MCF 10A (cell line): ENCODE results near the gene SPATA1. TPM values are rescaled to one million over a fixed set of nuclear protein-coding genes. Genes with fewer than 3 reads are reported as not detected.
A peak's percentile ranks its signal among the peaks of the same experiment; 100 is the strongest.

Experiments used
- Bru-seq: library from RNA; stranded (reverse); fragments of 400-500 nt; gene quantifications from one replicate; lab custom pipeline; 2021; lab: Mats Ljungman, UMichigan
- BruChase-seq, 2 experiments: library from RNA; stranded (reverse); fragments of 400-500 nt; gene quantifications; one replicate each; lab custom pipeline; 2021; lab: Mats Ljungman, UMichigan
- BruUV-seq: library from RNA; stranded (reverse); fragments of 400-500 nt; replicated peaks from 2 replicates; lab custom pipeline; 2021; lab: Mats Ljungman, UMichigan
- CTCF ChIA-PET: fragments of 300-600 bp; sonication (Branson Sonifier 250); formaldehyde crosslinking; extraction: SDS; loops from one replicate; lab custom pipeline; 2021; ENCODE audit warnings: antibody characterized with exemption, inconsistent platforms; lab: Yijun Ruan, JAX
- POLR2A ChIA-PET: fragments of 300-600, 350-650 bp; sonication (Branson Sonifier 250); formaldehyde crosslinking; extraction: SDS; loops from one replicate; lab custom pipeline; 2020; ENCODE audit warnings: antibody characterized with exemption, inconsistent platforms; lab: Yijun Ruan, JAX
- DNase-seq: peaks from one replicate; pipeline ENCODE4 v3.0.0-alpha.2; 2018; ENCODE audit not compliant: unreplicated experiment
- H3K27ac Mint-ChIP-seq: one replicate; pipeline ENCODE4 v1.8.0; 2022; ENCODE audit warnings: mild to moderate bottlenecking, low read depth, mixed read lengths; ENCODE audit not compliant: unreplicated experiment
- H3K27me3 Mint-ChIP-seq: one replicate; pipeline ENCODE4 v1.8.0; 2022; ENCODE audit warnings: mixed read lengths; ENCODE audit not compliant: insufficient read depth, unreplicated experiment
- H3K36me3 Mint-ChIP-seq: one replicate; pipeline ENCODE4 v1.8.0; 2022; ENCODE audit warnings: mild to moderate bottlenecking, moderate library complexity, mixed read lengths; ENCODE audit not compliant: insufficient read depth, unreplicated experiment
- H3K4me1 Mint-ChIP-seq: one replicate; pipeline ENCODE4 v1.8.0; 2022; ENCODE audit warnings: mixed read lengths; ENCODE audit not compliant: insufficient read depth, unreplicated experiment
- H3K4me3 Mint-ChIP-seq: one replicate; pipeline ENCODE4 v1.8.0; 2022; ENCODE audit warnings: mild to moderate bottlenecking, moderate library complexity, mixed read lengths; ENCODE audit not compliant: unreplicated experiment
- H3K9me3 Mint-ChIP-seq: one replicate; pipeline ENCODE4 v1.8.0; 2022; ENCODE audit warnings: mixed read lengths; ENCODE audit not compliant: unreplicated experiment
- intact Hi-C: fragments of 100-400 bp; cut with micrococcal nuclease; formaldehyde crosslinking; loops from 2 replicates; pipeline ENCODE4 v1.14.1; 2022
- long read RNA-seq: library from polyadenylated mRNA; stranded (forward); transcript quantifications from one replicate; pipeline ENCODE4 v2.0.0, GENCODE V29; 2022
- total RNA-seq: library from RNA; stranded (reverse); gene quantifications from 2 replicates; pipeline ENCODE4 v1.2.3, GENCODE V29; 2022
- TF ChIP-seq, protein P1 (sequence below): fragments of 200-600 bp; IDR thresholded peaks from one replicate; pipeline ENCODE4 v1.8.0; 2022; ENCODE audit warnings: antibody characterized with exemption, mild to moderate bottlenecking; ENCODE audit not compliant: unreplicated experiment

Gene SPATA1, protein sequence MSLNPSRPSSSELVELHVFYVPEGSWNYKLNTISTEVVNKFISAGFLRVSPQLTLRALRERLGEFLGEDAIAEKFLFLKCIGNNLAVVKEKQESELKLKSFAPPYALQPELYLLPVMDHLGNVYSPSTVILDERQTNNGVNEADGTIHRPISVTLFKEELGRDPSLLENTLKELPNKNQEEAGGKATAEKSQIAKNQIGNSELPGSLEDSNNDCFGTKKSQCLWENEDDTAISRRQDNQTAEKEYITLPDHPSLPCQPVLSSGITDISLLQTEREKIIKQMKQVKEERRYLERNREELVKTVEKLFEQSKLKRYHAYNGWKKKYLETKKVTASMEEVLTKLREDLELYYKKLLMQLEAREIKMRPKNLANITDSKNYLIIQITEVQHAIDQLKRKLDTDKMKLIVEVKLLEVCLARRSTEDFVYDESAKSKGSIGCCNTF
- total RNA-seq (1.0 and 1.2 TPM in 2 replicates), Bru-seq, nascent RNA (percentile 43 among the genes with signal in this experiment), BruChase-seq, experiment 1, labeled RNA remaining after a 6-hour chase (percentile 28 among the genes with signal in this experiment), BruChase-seq, experiment 2, labeled RNA remaining after a 2-hour chase (percentile 41 among the genes with signal in this experiment)
- long read RNA-seq, partial matches to known transcripts, result 0 of 15 reads
- long read RNA-seq, other reads (novel, unspliced or antisense), result 15 of 15 reads

GRCh38 chr1:84506002-84506728 is at the start of gene SPATA1, which contains the start of gene GNG5:
SPATA1 (plus strand) TSS chr1:84506386; CDS start chr1:84516360, 9,974 bp downstream.
GNG5 (minus strand) TSS chr1:84506581; CDS start chr1:84506091, 490 bp downstream.
- intact Hi-C loops, result loop anchor here (1.0 to 2.0 kb wide), 4 partner anchors 63 to 114 kb away; partner anchors contain the start of gene CTBS
- Mint-ChIP-seq H3K4me3 (peak within 1 kb of the TSS; percentile 94), H3K9me3 (peaks cover 9% of the 10 kb centered on the region), H3K27me3 (no peaks in the 10 kb centered on the region), H3K27ac (peak within 1 kb of the TSS; percentile 94), H3K4me1 (peaks cover 25% of the 10 kb centered on the region), H3K36me3 (peaks cover 28% of the 10 kb centered on the region)
- DNase-seq, result peak; percentile 97
- ChIA-PET POLR2A (interaction anchor here (0.7 to 5.3 kb wide), 32 partner anchors 9 to 815 kb away, joined by 3 to 104 read pairs (median 6); partner anchors contain the start of genes CTBS and RPF1), CTCF (interaction anchor here (0.5 to 1.2 kb wide), 7 partner anchors 24 to 432 kb away, joined by 3 to 4 read pairs (median 3); partner anchors contain the start of gene CTBS)
- TF ChIP-seq, protein P1, sequence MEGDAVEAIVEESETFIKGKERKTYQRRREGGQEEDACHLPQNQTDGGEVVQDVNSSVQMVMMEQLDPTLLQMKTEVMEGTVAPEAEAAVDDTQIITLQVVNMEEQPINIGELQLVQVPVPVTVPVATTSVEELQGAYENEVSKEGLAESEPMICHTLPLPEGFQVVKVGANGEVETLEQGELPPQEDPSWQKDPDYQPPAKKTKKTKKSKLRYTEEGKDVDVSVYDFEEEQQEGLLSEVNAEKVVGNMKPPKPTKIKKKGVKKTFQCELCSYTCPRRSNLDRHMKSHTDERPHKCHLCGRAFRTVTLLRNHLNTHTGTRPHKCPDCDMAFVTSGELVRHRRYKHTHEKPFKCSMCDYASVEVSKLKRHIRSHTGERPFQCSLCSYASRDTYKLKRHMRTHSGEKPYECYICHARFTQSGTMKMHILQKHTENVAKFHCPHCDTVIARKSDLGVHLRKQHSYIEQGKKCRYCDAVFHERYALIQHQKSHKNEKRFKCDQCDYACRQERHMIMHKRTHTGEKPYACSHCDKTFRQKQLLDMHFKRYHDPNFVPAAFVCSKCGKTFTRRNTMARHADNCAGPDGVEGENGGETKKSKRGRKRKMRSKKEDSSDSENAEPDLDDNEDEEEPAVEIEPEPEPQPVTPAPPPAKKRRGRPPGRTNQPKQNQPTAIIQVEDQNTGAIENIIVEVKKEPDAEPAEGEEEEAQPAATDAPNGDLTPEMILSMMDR, result no peak
- BruUV-seq, result no TSS peak

GRCh38 chr1:84462118-84462517 is 44.1 kb upstream of the SPATA1 start:
- intact Hi-C loops, result no loop called here
- DNase-seq, result no peak
- no peaks in the 10 kb centered on the region for H3K9me3 Mint-ChIP-seq
- TF ChIP-seq, protein P1, result no peak
- ChIA-PET POLR2A (interaction anchor here (1.1 kb wide), 1 partner anchor 42 kb away, joined by 3 read pairs; no protein-coding TSS in a partner anchor), CTCF (interaction anchor here (0.6 to 1.0 kb wide), 2 partner anchors 195 to 292 kb away, joined by 3 to 4 read pairs; no protein-coding TSS in a partner anchor)
- no peak overlapping the region for H3K4me3 Mint-ChIP-seq
- peaks cover 15% of the 10 kb centered on the region for H3K27me3 Mint-ChIP-seq
- H3K27ac Mint-ChIP-seq, result no peak overlapping the region
- no peaks in the 10 kb centered on the region for H3K36me3 Mint-ChIP-seq
- no peaks in the 10 kb centered on the region for H3K4me1 Mint-ChIP-seq
- no TSS peak for BruUV-seq

DNA sequence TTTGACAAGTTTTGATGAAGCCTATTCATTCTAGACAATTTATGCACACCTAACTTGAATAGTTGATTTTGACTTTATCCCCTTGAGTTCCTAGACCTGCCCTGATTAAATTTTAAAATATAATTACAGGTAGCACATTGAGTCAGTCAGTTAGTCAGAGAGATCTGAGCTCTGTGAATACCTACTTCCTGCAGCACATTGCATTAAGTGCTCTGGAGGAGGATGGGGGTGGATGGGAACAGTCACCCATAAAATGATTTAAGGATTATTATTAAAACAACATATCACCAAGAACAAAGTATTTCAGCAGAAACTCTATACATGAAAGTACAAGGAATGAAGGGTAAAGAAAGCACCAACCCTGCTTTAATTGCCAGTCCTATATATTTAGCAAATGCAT is 38.9 kb upstream of the SPATA1 start:
- no TSS peak for BruUV-seq
- H3K36me3 Mint-ChIP-seq, result no peaks in the 10 kb centered on the region
- no peak overlapping the region for H3K4me3 Mint-ChIP-seq
- TF ChIP-seq, protein P1, result no peak
- CTCF ChIA-PET, result interaction anchor here (1.0 to 1.4 kb wide), 2 partner anchors 153 to 560 kb away, joined by 3 read pairs; no protein-coding TSS in a partner anchor
- intact Hi-C loops, result no loop called here
- no peaks in the 10 kb centered on the region for H3K4me1 Mint-ChIP-seq
- no peaks in the 10 kb centered on the region for H3K9me3 Mint-ChIP-seq
- no peak overlapping the region for H3K27ac Mint-ChIP-seq
- POLR2A ChIA-PET, result no interaction called here
- no peaks in the 10 kb centered on the region for H3K27me3 Mint-ChIP-seq
- no peak for DNase-seq
